GM23338 (cell line): ENCODE results near the gene GRIP2. TPM values are rescaled to one million over a fixed set of nuclear protein-coding genes. Genes with fewer than 3 reads are reported as not detected.

ENCODE experiments used
- ATAC-seq: fragments of 200-7000 bp; cut with Tn5 transposase; 3 replicates; pipeline ENCODE4 v1.9.1; 2020
- DNase-seq: peaks from one replicate; pipeline ENCODE4 v3.0.0-alpha.2; 2015; ENCODE audit warnings: low spot score
- H2AFZ ChIP-seq: fragments of 200-600 bp; sonication (generic); 2 replicates; pipeline ENCODE4 v1.8.0; 2016; ENCODE audit warnings: antibody characterized with exemption, mild to moderate bottlenecking, moderate library complexity
- H3F3A ChIP-seq: fragments of 200-600 bp; sonication (generic); replicated peaks from 2 replicates; pipeline ENCODE4 v1.8.0; 2017; ENCODE audit warnings: antibody characterized with exemption, mixed run types, low read depth
- H3K27ac ChIP-seq: fragments of 200-600 bp; sonication (generic); 2 replicates; pipeline ENCODE4 v1.6.1; 2016; ENCODE audit warnings: low read depth
- H3K27me3 ChIP-seq: fragments of 200-600 bp; sonication (generic); 2 replicates; pipeline ENCODE4 v1.8.0; 2016; ENCODE audit warnings: mild to moderate bottlenecking, mixed run types, moderate library complexity; ENCODE audit not compliant: insufficient read depth
- H3K36me3 ChIP-seq: fragments of 200-600 bp; sonication (generic); 2 replicates; pipeline ENCODE4 v1.8.0; 2016; ENCODE audit warnings: mild to moderate bottlenecking; ENCODE audit not compliant: insufficient read depth
- H3K4me1 ChIP-seq: fragments of 200-600 bp; sonication (generic); 2 replicates; pipeline ENCODE4 v1.8.0; 2016; ENCODE audit warnings: mild to moderate bottlenecking, moderate library complexity; ENCODE audit not compliant: insufficient read depth
- H3K4me2 ChIP-seq: fragments of 200-600 bp; sonication (generic); 2 replicates; pipeline ENCODE4 v1.7.1; 2017; ENCODE audit warnings: mixed run types
- H3K4me3 ChIP-seq: fragments of 200-600 bp; sonication (generic); 2 replicates; pipeline ENCODE4 v1.6.1; 2016; ENCODE audit warnings: mixed run types
- H3K79me2 ChIP-seq: fragments of 200-600 bp; sonication (generic); replicated peaks from 2 replicates; pipeline ENCODE4 v1.8.0; 2017; ENCODE audit warnings: mild to moderate bottlenecking; ENCODE audit not compliant: insufficient read depth
- H3K9me2 ChIP-seq: fragments of 200-600 bp; sonication (generic); 2 replicates; pipeline ENCODE4 v1.8.0; 2017; ENCODE audit not compliant: insufficient read depth
- H4K20me1 ChIP-seq: fragments of 200-600 bp; sonication (generic); replicated peaks from 2 replicates; pipeline ENCODE4 v1.8.0; 2017; ENCODE audit warnings: mild to moderate bottlenecking; ENCODE audit not compliant: insufficient read depth
- H3K27ac Mint-ChIP-seq: 2 replicates; pipeline ENCODE4 v1.8.0; 2020; ENCODE audit warnings: inconsistent platforms, mild to moderate bottlenecking, moderate library complexity, mixed read lengths
- H3K27me3 Mint-ChIP-seq: 3 replicates; pipeline ENCODE4 v1.8.0; 2022; ENCODE audit warnings: low read depth, mild to moderate bottlenecking, moderate library complexity, mixed read lengths, inconsistent platforms; ENCODE audit not compliant: insufficient read depth, poor library complexity
- H3K36me3 Mint-ChIP-seq: 3 replicates; pipeline ENCODE4 v1.8.0; 2021; ENCODE audit warnings: low read depth, mild to moderate bottlenecking, inconsistent platforms, moderate library complexity, mixed read lengths
- H3K4me1 Mint-ChIP-seq: 3 replicates; pipeline ENCODE4 v1.8.0; 2020; ENCODE audit warnings: mild to moderate bottlenecking, inconsistent platforms, mixed read lengths
- H3K4me3 Mint-ChIP-seq: 3 replicates; pipeline ENCODE4 v1.8.0; 2021; ENCODE audit warnings: moderate library complexity, mild to moderate bottlenecking, inconsistent platforms, mixed read lengths
- H3K9me3 Mint-ChIP-seq: 3 replicates; pipeline ENCODE4 v1.8.0; 2020; ENCODE audit warnings: moderate library complexity, mild to moderate bottlenecking, inconsistent platforms, mixed read lengths
- CREB1 ChIP-seq: fragments of 250-450 bp; sonication (Bioruptor Pico); IDR thresholded peaks from 2 replicates; pipeline ENCODE4 v1.5.0; 2020; ENCODE audit warnings: low read depth, mild to moderate bottlenecking, moderate library complexity
- ETS1 ChIP-seq: IDR thresholded peaks from 2 replicates; pipeline ENCODE4 v1.6.1; 2016; ENCODE audit warnings: antibody characterized with exemption
- EZH2 ChIP-seq: fragments of 200-600 bp; sonication (generic); IDR thresholded peaks from one replicate; pipeline ENCODE4 v1.8.0; 2017; ENCODE audit warnings: antibody characterized with exemption, mild to moderate bottlenecking, low read depth; ENCODE audit not compliant: unreplicated experiment
- EZH2phosphoT487 ChIP-seq: fragments of 200-600 bp; sonication (generic); IDR thresholded peaks from one replicate; pipeline ENCODE4 v1.8.1; 2018; ENCODE audit warnings: antibody characterized with exemption; ENCODE audit not compliant: unreplicated experiment
- JUNB ChIP-seq: IDR thresholded peaks from one replicate; pipeline ENCODE4 v1.6.1; 2016; ENCODE audit warnings: antibody characterized with exemption; ENCODE audit not compliant: unreplicated experiment
- NANOG ChIP-seq: IDR thresholded peaks from 2 replicates; pipeline ENCODE4 v1.6.1; 2016; ENCODE audit warnings: antibody characterized with exemption, borderline replicate concordance
- POLR2AphosphoS5 ChIP-seq: IDR thresholded peaks from 2 replicates; pipeline ENCODE4 v1.6.1; 2016; ENCODE audit warnings: antibody characterized with exemption, low read depth
- REST ChIP-seq: IDR thresholded peaks from one replicate; pipeline ENCODE4 v1.6.1; 2018; ENCODE audit warnings: antibody characterized with exemption; ENCODE audit not compliant: unreplicated experiment
- STAT1 ChIP-seq: IDR thresholded peaks from one replicate; pipeline ENCODE4 v1.6.1; 2016; ENCODE audit warnings: antibody characterized with exemption; ENCODE audit not compliant: unreplicated experiment
- ZNF114 ChIP-seq: fragments of 250-450 bp; sonication (Bioruptor Pico); IDR thresholded peaks from 2 replicates; pipeline ENCODE4 v1.5.0; 2020; ENCODE audit warnings: mild to moderate bottlenecking, moderate library complexity
- ZNF331 ChIP-seq: fragments of 250-450 bp; sonication (Bioruptor Pico); IDR thresholded peaks from 2 replicates; pipeline ENCODE4 v1.5.0; 2020; ENCODE audit warnings: low read depth, mild to moderate bottlenecking, moderate library complexity
- ZNF462 ChIP-seq: fragments of 250-450 bp; sonication (Bioruptor Pico); IDR thresholded peaks from 2 replicates; pipeline ENCODE4 v1.5.0; 2020; ENCODE audit warnings: mild to moderate bottlenecking, moderate library complexity
- polyA plus RNA-seq: library from polyadenylated mRNA; unstranded; fragments of >200 nt; fragmentation: Nextera tagmentation; extraction: Ambion mirVana; gene quantifications from 2 replicates; pipeline ENCODE4 v1.2.1, GENCODE V29; 2016
- total RNA-seq: library from RNA; depleted of rRNA; stranded (reverse); fragments of >200 nt; shearing (Covaris generic); gene quantifications from 2 replicates; pipeline ENCODE4 v1.2.3, GENCODE V29; 2014
- TF ChIP-seq, protein P1 (sequence below), 2 experiments: fragments of 200-600 bp in 1 of 2; sonication (generic) in 1 of 2; conservative IDR thresholded peaks; 2 replicates each; pipeline versions ENCODE4 v1.5.1 to v1.6.1; 2016 to 2017; ENCODE audit warnings: antibody characterized with exemption in 2 of 2, low read depth in 2 of 2, mild to moderate bottlenecking in 2 of 2, moderate library complexity in 1 of 2

The GRIP2 gene
- total and polyA plus RNA-seq, 2 experiments from 2014 or later, result 3.6 to 5.8 TPM

- H3K27ac Mint-ChIP-seq, result no peak overlapping the region
Observed at GRCh38 chr3:14450922-14451606, 89.1 kb downstream of the GRIP2 start.

More at GRCh38 chr3:14450922-14451606, 89.1 kb downstream of the GRIP2 start:
- Histone ChIP-seq H2AFZ (no peak overlapping the region), H3K27ac (0 out of 2 replicates have a peak overlapping the region, but pooled peaks have one; percentile 19), H3K79me2 (no peaks in the 10 kb centered on the region), H3K4me3 (no peak overlapping the region), H3K4me1 (no peaks in the 10 kb centered on the region), H3K27me3 (no peaks in the 10 kb centered on the region), H4K20me1 (peaks cover 14% of the 10 kb centered on the region; the same call in 1 of the 2 replicates), H3K4me2 (no peak overlapping the region), H3F3A (no peaks in the 10 kb centered on the region), H3K36me3 (peaks cover 63% of the 10 kb centered on the region), H3K9me2 (no peaks in the 10 kb centered on the region)
- Mint-ChIP-seq H3K4me3 (no peak overlapping the region), H3K9me3 (no peaks in the 10 kb centered on the region), H3K36me3 (peaks cover 77% of the 10 kb centered on the region), H3K4me1 (no peaks in the 10 kb centered on the region), H3K27me3 (peaks cover 16% of the 10 kb centered on the region)
- DNase-seq (no peak), ATAC-seq (no peak)
- TF ChIP-seq POLR2AphosphoS5, result no peak
- TF ChIP-seq CREB1 (CRISPR knock-in tag), result no peak
- no peak for TF ChIP-seq ZNF331 (CRISPR knock-in tag)
- TF ChIP-seq ETS1, result no peak
- TF ChIP-seq STAT1, result no peak
- no peak for TF ChIP-seq ZNF114
- TF ChIP-seq EZH2phosphoT487, result no peak
- no peak for TF ChIP-seq EZH2
- TF ChIP-seq NANOG, result no peak
- TF ChIP-seq JUNB, result no peak
- no peak for TF ChIP-seq ZNF462
- no peak for TF ChIP-seq REST
- TF ChIP-seq, protein P1, sequence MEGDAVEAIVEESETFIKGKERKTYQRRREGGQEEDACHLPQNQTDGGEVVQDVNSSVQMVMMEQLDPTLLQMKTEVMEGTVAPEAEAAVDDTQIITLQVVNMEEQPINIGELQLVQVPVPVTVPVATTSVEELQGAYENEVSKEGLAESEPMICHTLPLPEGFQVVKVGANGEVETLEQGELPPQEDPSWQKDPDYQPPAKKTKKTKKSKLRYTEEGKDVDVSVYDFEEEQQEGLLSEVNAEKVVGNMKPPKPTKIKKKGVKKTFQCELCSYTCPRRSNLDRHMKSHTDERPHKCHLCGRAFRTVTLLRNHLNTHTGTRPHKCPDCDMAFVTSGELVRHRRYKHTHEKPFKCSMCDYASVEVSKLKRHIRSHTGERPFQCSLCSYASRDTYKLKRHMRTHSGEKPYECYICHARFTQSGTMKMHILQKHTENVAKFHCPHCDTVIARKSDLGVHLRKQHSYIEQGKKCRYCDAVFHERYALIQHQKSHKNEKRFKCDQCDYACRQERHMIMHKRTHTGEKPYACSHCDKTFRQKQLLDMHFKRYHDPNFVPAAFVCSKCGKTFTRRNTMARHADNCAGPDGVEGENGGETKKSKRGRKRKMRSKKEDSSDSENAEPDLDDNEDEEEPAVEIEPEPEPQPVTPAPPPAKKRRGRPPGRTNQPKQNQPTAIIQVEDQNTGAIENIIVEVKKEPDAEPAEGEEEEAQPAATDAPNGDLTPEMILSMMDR (conservative IDR thresholded peaks at IDR 0.05; ENCODE audit: low read depth in 2 of 2), result no peak
